ENCODE results near the gene CLECL1.

The CLECL1 gene

DNA sequence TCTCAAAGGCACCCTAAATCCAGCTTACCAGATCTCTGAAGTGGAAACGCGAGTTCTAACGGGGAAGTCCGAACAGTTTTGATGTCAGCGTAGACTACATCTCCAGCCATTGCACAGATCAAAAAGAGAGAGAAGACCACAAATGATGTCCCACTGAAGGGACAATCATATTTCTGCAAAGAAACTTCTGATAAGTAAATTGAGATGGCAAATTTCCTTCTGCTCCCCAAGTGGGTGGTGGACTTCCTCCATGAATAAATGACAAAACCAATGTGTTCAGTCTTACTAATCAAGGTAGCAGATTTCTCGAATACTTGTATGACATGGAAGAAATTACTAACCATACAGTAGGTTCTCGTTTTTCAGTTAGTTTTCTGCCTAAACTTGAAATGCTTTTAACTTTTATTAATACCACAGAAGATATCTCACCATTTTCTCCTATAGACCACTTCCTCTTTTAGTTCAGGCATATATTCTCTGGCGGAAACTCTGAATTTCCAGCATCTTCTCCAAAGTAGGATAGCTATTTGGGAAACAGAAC lies at the start of gene CLECL1:
Gene CLECL1, minus strand, starts transcription at position 177 of the 541 bp plus-strand sequence.
- no peak for DNase-seq (ENCODE audit: low read depth, low spot score)

DNA sequence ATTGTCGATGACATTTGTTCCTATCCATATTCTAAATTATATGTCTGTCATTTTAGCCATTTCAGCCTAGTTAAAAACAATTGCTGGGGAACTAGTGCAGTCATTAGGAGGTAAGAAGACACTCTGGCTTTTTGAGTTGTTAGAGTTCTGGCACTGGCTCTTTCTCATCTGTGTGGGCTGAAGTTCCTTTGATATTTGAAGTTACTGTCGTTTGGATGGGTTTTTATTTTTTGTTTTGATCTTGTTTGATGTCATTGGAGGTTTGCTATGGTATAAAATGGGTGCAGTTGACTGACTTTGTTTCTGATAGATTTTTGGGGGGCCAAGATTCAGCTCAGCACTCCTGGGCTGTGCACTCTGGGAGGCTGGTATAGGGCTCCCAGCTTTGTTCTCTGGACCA lies 48.5 kb upstream of the CLECL1 start:
- DNase-seq (ENCODE audit: low read depth, low spot score) = no peak

DNA sequence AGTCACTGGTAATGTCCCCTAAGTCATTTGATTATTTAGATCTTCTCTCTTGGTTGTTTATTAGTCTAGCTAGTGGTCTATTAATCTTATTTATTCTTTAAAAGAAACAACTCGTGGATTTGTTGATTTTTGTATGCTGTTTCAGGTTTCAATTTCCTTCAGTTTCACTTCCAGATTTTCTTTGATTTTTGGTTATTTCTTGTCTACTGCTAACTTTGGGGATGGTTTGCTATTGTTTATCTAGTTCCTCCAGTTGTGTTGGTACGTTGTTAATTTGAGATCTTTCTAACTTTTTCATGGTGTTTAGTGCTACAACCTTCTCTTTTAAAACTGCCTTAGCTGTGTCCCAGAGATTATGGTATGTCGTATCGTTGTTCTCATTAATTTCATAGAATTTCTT lies 46.3 kb upstream of the CLECL1 start:
- no peak for DNase-seq (ENCODE audit: low read depth, low spot score)

DNA sequence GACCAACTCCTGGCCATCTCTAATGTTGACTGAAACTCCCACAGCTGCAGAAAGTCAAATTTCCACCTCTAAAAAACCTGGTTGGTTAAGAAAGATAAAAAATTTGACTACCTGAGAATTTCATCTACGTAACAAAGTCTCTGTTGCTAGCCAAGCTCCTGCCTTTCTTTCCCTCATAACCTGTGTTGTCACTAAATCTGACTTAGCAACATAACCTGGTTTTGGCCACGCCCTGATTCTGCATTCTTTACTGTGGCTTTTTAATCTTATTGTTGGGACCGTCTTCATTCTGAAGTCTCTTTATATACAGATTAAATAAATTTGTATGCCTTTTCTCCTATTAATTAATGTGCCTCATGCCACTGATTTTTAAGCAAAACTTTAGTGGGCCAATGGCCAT lies 43.9 kb upstream of the CLECL1 start:
- no peak for DNase-seq (ENCODE audit: low read depth, low spot score)

DNA sequence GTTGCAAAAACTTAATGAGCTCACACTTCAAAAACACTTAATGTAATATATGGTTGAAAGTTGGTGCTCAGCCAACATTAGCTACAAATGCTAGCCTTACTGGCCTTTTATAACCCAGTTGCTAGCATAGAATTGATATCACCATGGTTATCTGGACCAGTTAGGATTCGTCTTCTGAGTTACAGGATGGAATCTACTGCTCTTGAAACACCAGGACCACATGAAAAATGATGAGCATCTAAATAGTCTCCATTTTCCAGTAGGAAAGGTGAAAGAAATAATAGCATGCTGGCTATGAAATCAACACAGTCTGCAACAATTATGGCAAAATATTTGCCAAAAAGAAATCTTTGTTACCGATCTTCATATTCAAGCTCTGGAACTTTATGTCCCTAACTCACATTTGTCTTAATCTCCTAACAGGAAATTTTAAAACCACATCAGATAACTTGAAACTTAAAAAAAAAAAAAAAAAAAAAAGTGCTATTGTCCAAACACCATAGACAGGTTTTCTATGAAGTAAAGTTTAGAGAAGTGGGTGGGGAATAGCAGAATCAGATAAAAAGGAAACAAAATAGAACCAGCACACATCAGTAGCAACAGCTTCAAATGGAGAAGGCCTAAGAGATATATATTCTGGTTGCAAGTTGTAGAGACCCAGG lies 40.5 kb upstream of the CLECL1 start:
- DNase-seq (ENCODE audit: low read depth, low spot score) = no peak

DNA sequence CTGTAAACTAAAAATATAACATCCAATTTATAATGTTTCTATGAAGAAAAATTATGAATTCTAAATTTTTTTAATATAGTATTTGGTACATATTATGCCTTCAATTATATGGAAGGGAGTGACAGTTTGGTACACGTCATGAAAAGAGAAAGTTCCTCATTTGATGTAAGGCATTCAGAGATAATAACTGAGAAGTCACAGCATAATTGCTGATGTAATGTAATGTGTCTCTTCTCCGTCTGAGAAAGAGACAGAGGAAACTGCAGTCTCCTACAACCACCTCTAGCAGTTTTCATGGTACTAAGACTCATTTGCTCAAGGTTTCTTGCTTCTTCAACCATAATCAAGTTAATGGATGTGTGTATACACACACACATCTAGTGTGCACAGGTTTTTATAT lies 30.1 kb upstream of the CLECL1 start:
- no peak for DNase-seq (ENCODE audit: low read depth, low spot score)

DNA sequence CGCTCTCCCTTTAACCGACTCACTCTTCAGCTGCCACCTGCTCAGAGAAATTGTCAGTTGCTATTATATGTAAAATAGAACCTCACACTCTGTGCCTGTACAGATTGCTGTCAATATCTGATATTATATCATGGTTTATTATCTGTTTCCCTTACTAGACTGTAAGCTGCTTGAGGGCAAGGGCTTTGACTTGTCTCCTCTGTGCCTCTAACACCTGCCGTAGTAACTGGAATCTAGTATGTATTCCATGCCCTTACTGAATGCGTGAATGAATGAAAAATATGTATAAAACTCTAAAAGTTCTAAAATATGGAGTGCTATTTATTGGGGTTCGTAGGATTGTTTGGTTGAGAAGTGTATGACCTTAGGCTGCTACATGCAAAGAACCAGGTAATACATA lies 29.5 kb upstream of the CLECL1 start:
- no peak for DNase-seq (ENCODE audit: low read depth, low spot score)

DNA sequence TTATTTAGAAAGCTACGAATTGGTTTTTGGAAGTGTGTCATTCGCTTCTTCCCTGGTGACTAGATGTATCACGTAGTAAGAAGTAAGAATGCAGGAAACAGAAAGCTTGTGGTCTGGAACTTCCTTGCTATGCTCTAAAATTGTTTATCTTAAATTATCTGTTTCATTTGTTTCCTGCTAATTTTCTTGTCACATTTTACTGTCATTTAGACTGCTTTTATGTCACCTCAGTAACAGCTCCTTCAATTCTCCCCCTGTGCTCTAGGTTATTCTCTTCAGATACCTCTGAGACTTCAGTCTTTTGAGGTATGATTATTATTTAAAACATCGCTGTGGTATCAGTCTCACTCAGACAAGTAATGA lies 28.5 kb upstream of the CLECL1 start:
- no peak for DNase-seq (ENCODE audit: low read depth, low spot score)

DNA sequence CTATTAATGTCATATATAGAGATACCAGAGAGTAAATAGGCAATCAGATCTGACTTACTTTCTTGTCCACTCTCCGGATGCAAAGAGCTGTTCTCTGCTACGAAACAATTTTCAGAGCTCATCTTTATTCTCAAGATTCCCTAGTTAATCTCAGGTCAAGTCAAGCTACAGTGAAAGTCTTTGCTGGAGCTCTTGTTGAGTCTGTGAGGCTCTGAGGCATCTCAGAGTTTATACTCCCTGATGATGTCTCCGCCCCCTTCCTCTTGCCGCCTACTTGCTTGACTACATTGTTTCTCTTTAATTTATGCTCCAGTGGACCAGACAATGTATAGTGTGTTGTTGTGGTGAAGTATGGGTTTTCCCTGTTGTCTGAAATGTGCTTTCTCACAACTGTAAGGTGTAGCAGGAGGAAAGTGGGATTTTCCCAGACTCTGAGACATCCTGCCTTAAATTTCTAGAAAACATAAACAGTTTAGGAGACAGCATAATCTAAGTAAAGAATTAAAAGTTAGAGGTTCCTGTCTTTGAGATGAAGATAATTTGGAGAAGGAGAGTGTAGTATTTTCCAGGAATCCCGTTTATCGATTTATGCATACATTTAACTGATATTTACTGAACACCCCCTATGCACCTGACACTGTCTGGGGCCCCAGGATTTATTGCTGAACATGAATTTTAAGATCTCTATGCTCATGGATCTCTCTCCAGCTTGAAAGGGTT lies 28.0 kb upstream of the CLECL1 start, which contains the start of gene CD69:
Gene CD69, minus strand, starts transcription at position 203 of the 720 bp plus-strand sequence. Its CDS starts 81 bp downstream, at position 122.
- peak; percentile 69 for DNase-seq (ENCODE audit: low read depth, low spot score)

DNA sequence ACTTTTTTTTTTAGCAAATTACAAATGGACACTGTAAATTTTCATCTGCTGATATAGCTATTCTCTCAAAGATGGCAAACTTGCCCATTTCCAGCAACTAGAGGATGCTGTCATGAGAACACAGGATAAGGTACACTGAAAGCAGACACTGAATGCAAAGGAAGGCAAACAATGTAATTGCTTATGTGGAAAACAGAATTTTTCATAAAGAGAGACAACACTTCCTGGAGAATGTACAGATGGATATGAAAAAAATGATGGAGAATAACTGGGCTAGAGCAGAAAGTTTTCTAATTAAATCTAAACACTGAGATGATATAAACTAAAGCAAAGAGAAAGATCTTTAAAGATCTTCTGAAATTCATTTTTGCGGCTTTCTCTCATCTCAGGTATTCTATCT lies 27.2 kb upstream of the CLECL1 start:
- no peak for DNase-seq (ENCODE audit: low read depth, low spot score)

DNA sequence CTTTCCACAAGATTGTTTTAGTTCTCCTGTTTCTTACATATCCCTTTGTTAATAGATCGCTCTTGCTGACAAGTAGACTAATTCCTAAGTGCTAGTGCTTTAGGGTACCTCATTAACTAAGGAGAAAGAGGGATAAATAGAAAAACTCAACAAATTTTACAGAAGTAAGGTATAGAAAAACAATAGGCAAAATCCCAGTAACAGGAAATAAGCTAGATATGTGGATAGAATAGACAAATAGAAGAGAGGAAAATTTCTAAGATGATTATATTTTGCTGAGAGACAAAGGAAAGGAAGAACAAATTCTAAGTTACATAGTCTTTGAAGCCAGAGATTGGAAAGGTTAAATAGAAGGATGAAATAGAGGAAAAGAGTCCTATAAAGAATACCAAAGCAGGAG lies 26.8 kb upstream of the CLECL1 start:
- DNase-seq (ENCODE audit: low read depth, low spot score) = no peak

DNA sequence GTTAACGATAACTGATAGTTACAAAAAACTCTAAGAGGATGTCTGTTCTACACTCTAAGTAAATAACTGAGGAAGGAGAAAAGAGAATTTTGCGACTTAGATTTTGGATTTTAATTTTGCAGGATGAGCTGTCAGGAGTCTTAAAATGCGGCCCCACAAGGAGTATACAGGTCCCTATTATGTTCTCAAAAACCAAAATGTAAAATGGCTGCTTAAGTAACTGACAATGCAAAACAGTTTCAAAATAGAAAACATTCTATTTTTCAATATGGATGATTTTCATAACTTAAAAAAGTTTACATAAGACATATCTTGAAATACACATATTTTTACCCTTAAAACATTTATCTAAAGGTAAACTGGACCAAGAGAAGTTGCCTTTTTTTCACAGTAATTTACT lies 25.2 kb upstream of the CLECL1 start:
- DNase-seq (ENCODE audit: low read depth, low spot score) = no peak

DNA sequence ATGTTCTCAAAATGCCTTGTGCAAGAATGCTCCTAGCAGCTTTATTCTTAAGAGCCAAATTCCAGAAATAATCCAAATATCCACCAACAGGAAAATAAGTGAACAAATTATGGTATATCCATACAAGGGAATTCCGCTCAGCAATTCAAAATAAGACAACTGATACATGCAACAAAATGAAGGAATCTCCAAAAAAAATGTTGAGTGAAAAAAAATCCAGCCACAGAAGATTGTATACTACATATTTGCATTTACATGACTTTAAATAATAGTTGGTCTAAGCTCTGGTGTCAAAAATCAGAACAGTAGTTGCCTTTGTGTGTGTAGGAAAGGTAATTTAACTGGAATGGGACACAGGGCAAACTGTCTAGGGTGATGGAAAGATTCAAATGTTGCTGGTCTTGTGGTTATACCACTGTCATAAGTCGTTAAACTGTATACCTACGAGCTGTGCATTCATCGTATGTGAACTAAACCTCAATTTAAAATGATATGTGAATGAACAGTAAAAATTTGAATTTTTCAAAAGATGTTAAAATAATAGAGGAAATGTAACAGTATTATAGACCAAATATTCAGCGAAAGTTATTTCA lies 24.6 kb upstream of the CLECL1 start:
- DNase-seq (ENCODE audit: low read depth, low spot score) = no peak

DNA sequence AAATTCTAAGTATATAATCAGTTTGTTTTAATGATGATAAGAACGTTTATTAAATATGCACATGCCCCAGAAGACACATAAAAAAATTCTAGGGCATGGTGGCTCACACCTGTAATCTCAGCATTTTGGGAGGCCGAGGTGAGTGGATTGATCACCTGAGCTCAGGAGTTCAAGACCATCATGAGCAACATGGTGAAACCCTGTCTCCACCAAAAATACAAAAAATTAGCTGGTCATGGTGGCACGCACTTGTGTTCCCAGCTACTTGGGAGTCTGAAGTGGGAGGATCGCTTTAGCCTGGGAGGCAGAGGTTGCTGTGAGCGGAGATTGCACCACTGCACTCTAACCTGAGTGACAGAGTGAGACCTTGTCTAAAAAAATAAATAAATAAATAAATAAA lies 23.8 kb upstream of the CLECL1 start:
- DNase-seq (ENCODE audit: low read depth, low spot score) = no peak

DNA sequence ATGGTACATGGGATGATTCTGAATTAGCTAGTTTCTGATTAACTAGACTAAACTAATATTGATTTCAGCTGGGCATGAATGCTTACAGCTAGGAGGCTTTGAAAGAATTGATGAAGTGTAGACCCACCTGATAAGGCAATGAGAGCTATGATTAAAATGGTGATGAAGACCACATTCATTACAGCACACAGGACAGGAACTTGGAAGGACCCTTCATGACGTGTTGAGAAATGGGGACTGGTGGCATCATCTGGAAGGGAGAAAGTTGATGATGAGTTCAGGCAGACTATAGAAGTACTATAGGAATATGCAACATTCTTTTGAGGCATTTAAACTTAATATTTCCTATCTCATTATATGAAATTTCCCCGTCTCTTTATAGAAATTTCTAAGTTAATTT lies 23.3 kb upstream of the CLECL1 start:
- DNase-seq (ENCODE audit: low read depth, low spot score) = no peak

DNA sequence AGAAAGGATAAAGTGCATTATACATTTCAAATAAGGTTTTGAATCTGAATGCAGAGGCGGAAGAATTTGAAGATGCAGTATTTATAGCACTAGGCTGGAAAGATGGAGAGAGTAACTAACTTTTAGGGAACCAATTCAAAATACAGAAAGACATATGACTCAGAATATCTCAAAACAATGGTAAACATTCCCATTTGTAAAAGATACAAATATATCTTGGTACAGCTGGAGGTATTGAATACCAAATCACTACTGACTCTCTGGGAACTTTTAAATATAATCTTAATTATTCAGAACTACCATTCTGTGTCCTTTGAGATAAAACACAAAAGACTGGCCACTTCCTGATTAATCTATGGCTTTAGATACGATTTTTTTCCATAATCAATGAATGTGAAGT lies 22.7 kb upstream of the CLECL1 start:
- DNase-seq (ENCODE audit: low read depth, low spot score) = no peak

DNA sequence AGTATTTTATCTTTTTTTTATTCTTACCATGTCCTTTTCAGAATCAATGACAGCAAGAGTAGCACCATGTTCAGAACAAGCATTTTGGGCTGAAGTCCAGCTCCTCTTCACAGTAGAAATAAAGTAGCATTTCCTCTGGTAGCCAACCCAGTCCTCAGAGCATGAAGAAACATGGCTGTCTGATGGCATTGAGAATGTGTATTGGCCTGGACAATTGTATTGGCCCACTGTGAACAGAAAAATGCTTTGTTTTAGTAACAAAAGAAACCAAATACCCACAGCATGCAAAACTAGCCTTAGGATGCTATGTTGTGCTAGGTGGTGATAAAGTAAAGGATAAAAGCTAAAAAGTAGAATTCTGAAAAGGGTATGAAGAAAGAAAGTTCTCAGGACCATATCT lies 22.1 kb upstream of the CLECL1 start:
- no peak for DNase-seq (ENCODE audit: low read depth, low spot score)

DNA sequence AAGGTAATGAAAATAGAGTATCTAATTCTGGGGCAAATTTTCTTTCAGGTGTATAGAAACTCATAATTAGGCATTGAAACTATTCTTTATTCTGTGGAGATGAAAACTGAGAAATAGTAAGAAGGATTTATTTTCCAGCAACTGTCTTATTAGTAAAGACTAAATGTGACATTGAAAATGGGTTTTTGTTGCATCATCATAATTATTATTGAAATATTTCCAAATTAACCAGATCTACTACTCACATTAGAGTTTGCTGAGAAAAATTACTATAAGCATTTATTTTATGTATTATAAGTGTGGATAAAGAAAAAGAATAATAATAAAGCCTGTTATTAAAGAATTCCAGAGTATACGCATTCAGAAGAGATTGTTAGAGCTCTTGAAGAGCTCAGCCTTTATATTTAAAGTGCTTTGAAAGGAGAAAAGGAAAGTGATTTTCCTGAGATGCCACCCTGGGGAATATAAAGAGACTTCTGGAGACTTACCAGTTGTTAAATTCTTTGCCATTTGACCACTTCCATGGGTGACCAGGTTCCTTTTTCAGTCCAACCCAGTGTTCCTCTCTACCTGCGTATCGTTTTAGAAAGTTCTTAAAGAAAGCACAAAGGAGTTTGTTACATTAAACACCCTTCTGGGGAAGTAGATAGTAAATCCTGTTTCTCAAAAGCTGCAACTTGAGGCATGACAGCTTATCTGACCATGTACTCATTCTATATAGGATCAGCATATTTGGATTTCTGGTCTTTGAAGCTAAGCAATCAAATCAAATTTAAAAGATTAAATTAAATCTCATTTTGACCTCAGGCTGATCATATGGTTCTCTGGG lies 21.4 kb upstream of the CLECL1 start:
- DNase-seq (ENCODE audit: low read depth, low spot score) = no peak

DNA sequence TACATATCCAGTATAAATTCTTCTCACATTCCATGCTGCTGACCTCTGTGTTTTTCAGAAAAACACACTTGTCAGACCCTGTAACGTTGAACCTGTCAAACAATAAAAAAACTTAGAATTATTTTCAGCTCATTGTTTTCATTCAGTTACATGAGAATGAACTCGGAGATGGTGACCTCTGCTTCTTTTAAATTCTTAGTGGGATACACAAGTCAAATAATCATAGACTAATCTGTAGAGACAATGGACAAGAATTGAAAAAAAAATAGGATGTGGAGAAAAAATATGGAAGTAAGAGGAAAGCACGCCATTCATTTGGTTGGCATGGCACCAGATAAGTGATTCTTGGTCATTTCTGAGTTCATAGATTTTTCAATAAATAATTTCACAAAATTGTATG lies 20.6 kb upstream of the CLECL1 start:
- DNase-seq (ENCODE audit: low read depth, low spot score) = no peak

DNA sequence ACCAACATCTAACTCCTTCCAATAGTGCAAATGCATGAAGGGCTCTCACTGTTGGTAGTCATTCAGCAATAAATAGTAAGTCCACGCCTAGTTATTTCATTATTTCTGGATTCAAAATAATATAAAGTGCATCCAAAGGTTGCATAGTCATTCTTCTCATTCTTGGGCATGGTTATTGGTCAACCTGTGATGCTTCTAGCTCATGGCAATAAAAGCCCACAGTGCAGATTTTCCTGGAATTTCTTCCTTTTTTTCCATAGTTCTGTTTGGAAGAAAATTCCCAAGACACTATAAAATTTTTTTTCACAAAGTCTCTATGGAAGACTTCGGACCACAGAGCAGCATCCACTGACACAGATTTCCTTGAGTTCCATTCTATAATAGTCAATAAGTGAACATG lies 20.2 kb upstream of the CLECL1 start:
- DNase-seq (ENCODE audit: low read depth, low spot score) = no peak

DNA sequence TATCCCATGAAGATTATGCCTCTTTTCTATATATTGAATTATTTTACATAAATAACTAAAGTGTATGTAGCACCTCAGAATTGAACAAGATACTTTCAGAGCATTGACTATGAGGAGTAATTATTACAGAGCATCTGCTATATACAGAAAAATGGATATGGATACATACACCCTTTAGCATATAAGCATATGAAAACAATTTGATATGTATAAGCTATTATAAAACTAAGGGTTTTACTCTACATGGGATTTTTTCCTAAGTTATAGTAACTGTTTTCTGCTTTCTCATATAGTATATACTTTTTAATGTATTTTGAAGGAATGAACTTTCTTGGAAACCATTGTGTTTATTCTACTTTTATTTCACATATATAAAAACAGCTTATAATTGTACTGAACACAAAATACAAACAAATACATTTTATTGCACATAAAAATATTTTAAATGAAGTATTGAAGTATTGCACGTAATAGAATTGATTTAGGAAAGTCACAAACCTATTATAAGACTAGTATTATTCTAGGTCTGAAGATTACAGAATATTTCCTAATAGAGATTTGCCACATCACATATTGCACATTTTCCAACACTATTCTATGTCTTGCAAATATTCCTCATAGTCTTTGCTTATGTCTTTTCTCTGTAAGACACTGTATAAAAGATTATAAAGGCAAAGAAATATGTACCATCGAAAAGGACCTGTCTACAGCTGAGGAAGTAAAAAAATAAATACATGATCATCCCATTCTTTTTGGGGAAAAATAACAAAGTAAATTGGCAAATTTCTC lies 19.4 kb upstream of the CLECL1 start:
- DNase-seq (ENCODE audit: low read depth, low spot score) = no peak
